Smooth muscle cell (in vitro differentiated cells): ENCODE results near the gene SULT4A1. TPM values are rescaled to one million over a fixed set of nuclear protein-coding genes. Genes with fewer than 3 reads are reported as not detected.

Experiments used
- DNase-seq: peaks from one replicate; lab custom pipeline; 2025; ENCODE audit not compliant: unreplicated experiment; lab: John Stamatoyannopoulos, UW
- H2AFZ ChIP-seq: fragments of 200-600 bp; sonication (generic); 2 replicates; pipeline ENCODE4 v1.6.0; 2016; ENCODE audit warnings: antibody characterized with exemption, low read depth, mild to moderate bottlenecking
- H3F3A ChIP-seq: fragments of 200-600 bp; sonication (generic); 2 replicates; pipeline ENCODE4 v1.6.0; 2017; ENCODE audit warnings: antibody characterized with exemption, low read depth
- H3K27ac ChIP-seq: fragments of 200-600 bp; sonication (generic); 2 replicates; pipeline ENCODE4 v1.5.1; 2016; ENCODE audit warnings: low read depth, mild to moderate bottlenecking
- H3K27me3 ChIP-seq: fragments of 200-600 bp; sonication (generic); 2 replicates; pipeline ENCODE4 v1.6.1; 2016; ENCODE audit warnings: low read depth, mild to moderate bottlenecking
- H3K36me3 ChIP-seq: fragments of 200-600 bp; sonication (generic); 2 replicates; pipeline ENCODE4 v1.5.1; 2016; ENCODE audit warnings: low read depth
- H3K4me1 ChIP-seq: fragments of 200-600 bp; sonication (generic); 2 replicates; pipeline ENCODE4 v1.5.1; 2016; ENCODE audit warnings: low read depth
- H3K4me2 ChIP-seq: fragments of 200-600 bp; sonication (generic); 2 replicates; pipeline ENCODE4 v1.6.0; 2016; ENCODE audit warnings: mild to moderate bottlenecking
- H3K4me3 ChIP-seq: fragments of 200-600 bp; sonication (generic); 2 replicates; pipeline ENCODE4 v1.5.1; 2016; ENCODE audit warnings: mild to moderate bottlenecking
- H3K79me2 ChIP-seq: fragments of 200-600 bp; sonication (generic); 2 replicates; pipeline ENCODE4 v1.6.0; 2016; ENCODE audit warnings: low read depth, mild to moderate bottlenecking
- H3K9ac ChIP-seq: fragments of 200-600 bp; sonication (generic); 2 replicates; pipeline ENCODE4 v1.6.0; 2016; ENCODE audit warnings: low read depth
- H3K9me3 ChIP-seq: fragments of 200-600 bp; sonication (generic); replicated peaks from 2 replicates; pipeline ENCODE4 v1.5.1; 2016; ENCODE audit warnings: low read depth
- H4K20me1 ChIP-seq: fragments of 200-600 bp; sonication (generic); 2 replicates; pipeline ENCODE4 v1.6.0; 2016; ENCODE audit warnings: low read depth
- WGBS: methylation state at CpG from one replicate; pipeline ENCODE4 v1.1.7; 2016; ENCODE audit warnings: low lambda C conversion rate; 5-methylcytosine and 5-hydroxymethylcytosine counted together
- polyA plus RNA-seq: library from polyadenylated mRNA; unstranded; fragments of >200 nt; fragmentation: Nextera tagmentation; extraction: Ambion mirVana; gene quantifications from 2 replicates; pipeline ENCODE4 v1.2.1, GENCODE V29; 2016
- total RNA-seq: library from RNA; depleted of rRNA; stranded (reverse); fragments of >200 nt; gene quantifications from 2 replicates; pipeline ENCODE4 v1.2.3, GENCODE V29; 2014
- TF ChIP-seq, protein P1 (sequence below): fragments of 200-600 bp; sonication (generic); IDR thresholded peaks from 2 replicates; pipeline ENCODE4 v1.5.1; 2017; ENCODE audit warnings: borderline replicate concordance, mild to moderate bottlenecking, antibody characterized with exemption; ENCODE audit not compliant: insufficient read depth, poor library complexity, severe bottlenecking

SULT4A1 gene
- total and polyA plus RNA-seq, 2 experiments from 2014 or later, result 2.7 to 4.9 TPM

DNA sequence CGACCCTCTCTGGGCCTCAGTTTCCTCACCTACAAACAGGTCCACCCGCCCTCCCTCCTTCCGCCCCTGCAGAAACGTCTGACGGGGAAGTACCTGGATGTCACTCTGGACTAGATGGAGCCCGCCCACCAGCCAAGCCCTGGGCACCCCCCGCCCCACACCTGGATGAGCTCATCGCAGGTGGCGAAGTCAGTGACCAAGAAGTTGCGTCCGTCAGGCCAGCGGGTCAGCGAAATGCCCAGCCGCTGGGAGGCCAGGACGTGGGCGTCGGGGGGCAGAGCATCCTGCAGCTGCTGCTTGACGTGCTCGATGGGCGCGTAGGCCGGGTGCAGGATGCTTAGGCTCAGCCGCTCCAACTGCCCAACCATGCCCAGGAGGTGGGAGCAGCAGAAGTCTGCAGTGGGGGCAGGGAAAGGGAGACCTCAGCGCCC, 28.6 kb upstream of the SULT4A1 start:
- TF ChIP-seq, protein P1, sequence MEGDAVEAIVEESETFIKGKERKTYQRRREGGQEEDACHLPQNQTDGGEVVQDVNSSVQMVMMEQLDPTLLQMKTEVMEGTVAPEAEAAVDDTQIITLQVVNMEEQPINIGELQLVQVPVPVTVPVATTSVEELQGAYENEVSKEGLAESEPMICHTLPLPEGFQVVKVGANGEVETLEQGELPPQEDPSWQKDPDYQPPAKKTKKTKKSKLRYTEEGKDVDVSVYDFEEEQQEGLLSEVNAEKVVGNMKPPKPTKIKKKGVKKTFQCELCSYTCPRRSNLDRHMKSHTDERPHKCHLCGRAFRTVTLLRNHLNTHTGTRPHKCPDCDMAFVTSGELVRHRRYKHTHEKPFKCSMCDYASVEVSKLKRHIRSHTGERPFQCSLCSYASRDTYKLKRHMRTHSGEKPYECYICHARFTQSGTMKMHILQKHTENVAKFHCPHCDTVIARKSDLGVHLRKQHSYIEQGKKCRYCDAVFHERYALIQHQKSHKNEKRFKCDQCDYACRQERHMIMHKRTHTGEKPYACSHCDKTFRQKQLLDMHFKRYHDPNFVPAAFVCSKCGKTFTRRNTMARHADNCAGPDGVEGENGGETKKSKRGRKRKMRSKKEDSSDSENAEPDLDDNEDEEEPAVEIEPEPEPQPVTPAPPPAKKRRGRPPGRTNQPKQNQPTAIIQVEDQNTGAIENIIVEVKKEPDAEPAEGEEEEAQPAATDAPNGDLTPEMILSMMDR, result no peak
- Histone ChIP-seq H3K9ac (no peak overlapping the region), H2AFZ (no peak overlapping the region), H3K79me2 (no peaks in the 10 kb centered on the region), H3K36me3 (no peaks in the 10 kb centered on the region), H3K9me3 (no peaks in the 10 kb centered on the region), H4K20me1 (no peaks in the 10 kb centered on the region), H3K27me3 (peaks cover 73% of the 10 kb centered on the region), H3F3A (no peaks in the 10 kb centered on the region), H3K4me1 (no peaks in the 10 kb centered on the region), H3K4me2 (peak overlapping the region; percentile 59), H3K4me3 (no peak overlapping the region), H3K27ac (no peak overlapping the region)
- no peak for DNase-seq
- 25% methylated on average over 24 of the region's 24 CpGs for WGBS

GRCh38 chr22:43889860-43890253, 27.5 kb upstream of the SULT4A1 start:
- Histone ChIP-seq H4K20me1 (no peaks in the 10 kb centered on the region), H3K4me2 (no peak overlapping the region), H3K27me3 (peaks cover 73% of the 10 kb centered on the region), H3K4me3 (no peak overlapping the region), H2AFZ (no peak overlapping the region), H3K27ac (no peak overlapping the region), H3K4me1 (no peaks in the 10 kb centered on the region), H3F3A (no peaks in the 10 kb centered on the region), H3K9ac (no peak overlapping the region), H3K36me3 (no peaks in the 10 kb centered on the region), H3K79me2 (no peaks in the 10 kb centered on the region), H3K9me3 (no peaks in the 10 kb centered on the region)
- WGBS, result 67% methylated on average over 4 of the region's 4 CpGs
- TF ChIP-seq, protein P1, result no peak
- DNase-seq, result no peak

- Histone ChIP-seq H3K4me3 (no peak overlapping the region), H3F3A (no peaks in the 10 kb centered on the region), H3K4me1 (no peaks in the 10 kb centered on the region), H3K79me2 (no peaks in the 10 kb centered on the region), H2AFZ (no peak overlapping the region), H3K27ac (no peak overlapping the region), H3K4me2 (no peak overlapping the region), H3K36me3 (no peaks in the 10 kb centered on the region), H4K20me1 (no peaks in the 10 kb centered on the region), H3K9ac (no peak overlapping the region), H3K27me3 (peaks cover 72% of the 10 kb centered on the region), H3K9me3 (no peaks in the 10 kb centered on the region)
- TF ChIP-seq, protein P1, result no peak
- 90% methylated on average over 16 of the region's 16 CpGs for WGBS
- no peak for DNase-seq
These were observed 27.0 kb upstream of the SULT4A1 start for GRCh38 chr22:43889201-43889859.

DNA sequence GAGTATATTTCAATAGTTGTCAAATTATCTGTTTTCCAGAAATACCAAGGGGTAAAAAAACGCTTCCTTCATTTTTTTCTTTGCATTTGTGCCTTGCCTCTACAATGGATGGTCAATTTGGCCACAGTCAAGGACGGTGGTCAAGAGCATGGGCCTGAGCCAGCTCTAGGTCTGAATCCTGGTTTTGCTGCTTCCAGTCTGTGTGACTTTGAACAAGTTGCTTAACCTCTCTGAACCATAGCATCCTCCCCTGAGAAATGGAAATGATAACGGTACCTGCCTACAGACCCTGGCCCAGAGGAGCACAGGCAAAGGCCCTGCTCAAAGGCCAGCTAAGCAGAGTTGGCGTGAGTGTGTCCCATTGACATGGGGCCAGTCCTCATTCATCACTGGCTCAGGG, 26.4 kb upstream of the SULT4A1 start:
- no peak for DNase-seq
- no peaks in the 10 kb centered on the region for H3K9me3 ChIP-seq
- no peaks in the 10 kb centered on the region for H3K79me2 ChIP-seq
- H3K27ac ChIP-seq, result no peak overlapping the region
- H3F3A ChIP-seq, result no peaks in the 10 kb centered on the region
- no peak overlapping the region for H3K4me2 ChIP-seq
- H2AFZ ChIP-seq, result no peak overlapping the region
- no peaks in the 10 kb centered on the region for H3K4me1 ChIP-seq
- no peak overlapping the region for H3K9ac ChIP-seq
- H3K36me3 ChIP-seq, result no peaks in the 10 kb centered on the region
- TF ChIP-seq, protein P1, result no peak
- H3K27me3 ChIP-seq, result peaks cover 66% of the 10 kb centered on the region
- H4K20me1 ChIP-seq, result no peaks in the 10 kb centered on the region
- H3K4me3 ChIP-seq, result no peak overlapping the region
- WGBS, result 93% methylated on average over 4 of the region's 4 CpGs
